ENCODE data around the gene PTPN12.
"Not testable (repeated sequence)": the region's sequence is repeated elsewhere in the genome, so short reads cannot be mapped to it uniquely, and the experiment has no call there.

PTPN12 gene

DNA sequence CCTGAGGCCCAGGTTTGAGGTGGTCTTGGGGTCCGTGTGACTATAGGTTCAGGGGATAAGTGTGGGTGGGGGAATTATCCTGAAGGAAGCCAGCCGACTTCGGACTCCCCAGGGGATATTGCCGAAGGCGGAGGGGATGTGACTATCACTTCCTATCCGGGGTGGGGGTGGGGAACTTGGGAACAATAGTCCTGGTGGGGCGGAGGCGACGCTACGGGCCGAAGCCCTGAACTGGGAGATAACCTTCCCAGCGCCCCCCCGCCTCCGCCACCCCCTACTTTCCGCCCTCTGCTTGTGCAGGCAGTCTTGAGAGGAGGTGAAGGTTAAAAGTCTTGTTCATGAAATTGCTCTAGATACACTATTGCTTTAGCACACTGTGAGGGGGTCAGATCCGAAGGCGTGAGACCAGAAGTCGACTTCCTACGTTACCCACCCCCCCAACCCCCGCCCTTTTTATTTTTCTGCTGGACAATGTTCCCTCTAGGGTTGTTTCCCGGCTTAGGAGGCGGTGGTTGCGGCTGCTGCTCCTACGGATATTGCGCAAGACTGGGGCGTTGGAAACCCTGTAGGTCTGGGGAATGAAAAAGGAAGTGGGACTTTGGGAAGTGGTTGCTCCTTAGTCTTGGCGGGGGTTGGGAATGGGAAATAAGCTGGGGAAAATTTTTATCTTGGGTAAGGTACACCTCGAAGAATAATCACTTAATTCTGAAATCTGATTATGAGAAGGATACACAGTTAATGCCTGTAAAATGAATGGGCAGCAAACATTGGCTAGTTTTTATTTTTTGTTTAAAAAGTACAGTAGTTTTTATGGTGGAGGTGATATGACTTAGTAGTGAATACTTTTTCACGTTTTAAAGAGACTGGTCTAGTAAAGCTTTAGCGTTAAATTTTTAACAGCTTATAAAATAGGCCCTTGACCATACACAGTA lies 1.5 kb downstream of the PTPN12 start:
- peak; percentile 71 for DNase-seq

DNA sequence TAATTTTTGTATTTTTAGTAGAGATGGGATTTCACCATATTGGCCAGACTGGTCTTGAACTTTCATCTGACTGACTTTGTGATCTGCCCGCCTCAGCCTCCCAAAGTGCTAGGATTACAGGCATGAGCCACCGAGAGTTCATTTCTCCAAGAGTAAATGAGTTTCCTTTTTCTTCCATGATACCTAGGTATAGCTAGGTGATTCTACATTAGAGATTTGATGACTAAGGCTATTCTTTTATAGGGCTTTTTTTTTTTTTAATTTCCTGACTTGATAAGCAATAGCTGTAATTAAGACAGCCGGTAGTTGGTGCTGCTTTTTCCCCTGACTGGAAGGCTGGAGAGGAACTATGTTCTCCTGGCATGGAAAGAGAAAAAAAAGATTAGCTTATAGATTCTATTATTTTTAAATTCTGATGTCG lies 3.3 kb downstream of the PTPN12 start:
- DNase-seq = no peak

DNA sequence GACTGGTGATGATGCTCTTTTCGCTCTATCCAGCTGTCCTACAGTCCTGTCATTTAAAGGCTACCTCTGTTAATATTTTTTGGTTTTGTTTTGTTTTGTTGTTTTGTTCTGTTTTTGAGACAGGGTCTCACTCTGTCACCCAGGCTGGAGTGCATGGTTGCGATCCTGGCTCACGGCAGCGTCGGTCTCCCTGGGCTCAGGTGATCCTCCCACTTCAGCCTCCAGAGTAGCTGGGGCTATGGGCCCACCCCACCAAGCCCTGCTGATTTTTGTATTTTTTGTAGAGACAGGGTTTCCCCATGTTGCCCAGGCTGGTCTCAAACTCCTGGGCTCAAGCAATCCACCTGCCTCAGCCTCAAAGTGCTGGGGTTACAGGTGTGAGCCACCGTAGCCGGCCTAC lies 3.9 kb downstream of the PTPN12 start:
- not testable (repeated sequence) for DNase-seq

DNA sequence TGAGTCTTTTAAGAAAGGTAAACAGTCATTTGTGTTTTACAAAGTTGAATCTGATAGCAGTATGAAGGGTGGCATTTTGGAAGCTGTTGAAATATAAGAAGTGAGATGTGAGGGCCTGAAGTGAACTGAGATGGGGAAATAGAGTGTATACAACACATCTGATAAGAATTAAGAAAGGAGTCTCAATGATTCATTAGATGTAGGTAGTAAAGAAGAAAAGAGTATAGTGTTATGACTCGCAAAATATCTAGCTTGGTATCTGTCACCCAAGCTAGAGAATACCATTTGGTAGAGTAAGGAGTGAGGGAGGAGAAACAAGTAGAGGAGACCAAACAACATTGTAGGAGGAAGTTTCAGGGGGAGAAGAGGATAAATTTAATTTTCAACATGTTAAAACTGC lies 5.3 kb downstream of the PTPN12 start:
- DNase-seq = peak; percentile 32

DNA sequence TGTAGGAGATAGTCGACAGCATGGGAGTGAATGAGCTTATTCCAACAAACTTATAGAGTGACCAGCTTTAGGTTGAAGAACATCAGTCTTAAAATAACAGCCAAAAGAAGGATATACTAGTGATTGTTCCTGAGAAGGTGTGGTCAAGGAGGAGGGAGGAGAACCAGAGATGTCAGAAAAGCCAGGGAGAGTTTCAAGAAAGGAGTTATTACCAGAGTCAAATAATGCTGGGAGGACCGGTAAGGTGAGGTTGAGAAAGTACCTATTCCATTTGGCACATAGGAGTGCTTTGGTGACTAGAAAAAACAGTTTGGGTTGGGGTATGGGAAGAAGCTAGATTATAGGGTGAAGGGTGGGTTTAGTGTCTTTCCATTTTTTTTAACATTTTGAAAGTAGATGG lies 5.8 kb downstream of the PTPN12 start:
- DNase-seq = no peak

DNA sequence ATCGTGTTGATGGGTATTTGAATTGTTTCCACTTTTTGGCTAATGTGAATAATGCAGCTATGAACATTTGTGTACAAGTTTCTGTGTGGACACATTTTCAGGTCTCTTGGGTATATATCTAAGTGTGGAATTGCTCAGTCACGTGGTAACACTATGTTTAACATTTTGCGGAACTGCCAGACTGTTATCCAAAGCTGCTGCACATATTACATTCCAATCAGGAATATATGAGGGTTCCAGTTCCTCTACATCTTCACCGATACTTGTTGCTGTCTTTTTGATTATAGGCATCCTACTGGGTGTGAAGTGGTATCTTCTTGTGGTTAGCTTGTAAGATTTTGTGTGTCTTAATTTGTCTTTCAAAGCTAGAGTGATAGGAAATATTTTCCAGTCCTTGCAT lies 6.8 kb downstream of the PTPN12 start:
- DNase-seq = no peak

DNA sequence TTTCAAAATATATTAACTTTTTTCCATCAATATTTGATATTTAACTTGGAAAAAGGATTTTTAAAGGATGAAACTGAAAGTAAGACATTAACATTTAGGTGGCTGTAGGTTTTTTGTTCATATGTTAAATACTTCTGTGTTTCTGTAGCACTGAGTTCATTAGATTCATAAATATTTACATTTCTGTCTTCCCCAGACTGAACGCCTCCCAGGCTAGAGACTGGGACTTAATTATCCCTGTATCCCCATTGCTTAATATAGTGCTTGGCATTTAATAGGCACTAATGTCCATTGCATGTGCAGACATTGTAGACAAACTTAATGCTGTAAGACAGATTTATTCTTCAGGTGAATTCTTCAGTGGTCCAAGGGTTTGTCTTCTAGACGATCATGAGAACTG lies 7.4 kb downstream of the PTPN12 start:
- no peak for DNase-seq

DNA sequence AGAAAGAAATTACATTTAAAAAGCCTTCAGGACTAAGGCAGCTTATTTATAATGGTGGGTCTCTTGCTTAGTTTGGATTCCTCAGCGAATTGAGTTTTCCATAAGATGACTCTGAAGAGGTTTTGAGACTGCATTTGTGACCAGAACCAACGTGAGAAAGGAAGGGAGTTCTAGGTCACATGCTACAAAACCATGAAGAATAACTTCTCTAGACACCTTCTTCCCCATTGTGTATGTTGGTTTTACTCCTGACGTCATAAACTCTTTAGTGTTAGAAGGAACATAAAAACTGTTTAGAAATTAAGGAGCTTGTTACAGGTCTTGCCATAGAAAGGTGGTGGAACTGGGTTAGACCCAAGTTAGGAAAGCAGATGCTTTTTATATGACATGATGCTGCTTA lies 11.1 kb downstream of the PTPN12 start:
- DNase-seq = no peak

DNA sequence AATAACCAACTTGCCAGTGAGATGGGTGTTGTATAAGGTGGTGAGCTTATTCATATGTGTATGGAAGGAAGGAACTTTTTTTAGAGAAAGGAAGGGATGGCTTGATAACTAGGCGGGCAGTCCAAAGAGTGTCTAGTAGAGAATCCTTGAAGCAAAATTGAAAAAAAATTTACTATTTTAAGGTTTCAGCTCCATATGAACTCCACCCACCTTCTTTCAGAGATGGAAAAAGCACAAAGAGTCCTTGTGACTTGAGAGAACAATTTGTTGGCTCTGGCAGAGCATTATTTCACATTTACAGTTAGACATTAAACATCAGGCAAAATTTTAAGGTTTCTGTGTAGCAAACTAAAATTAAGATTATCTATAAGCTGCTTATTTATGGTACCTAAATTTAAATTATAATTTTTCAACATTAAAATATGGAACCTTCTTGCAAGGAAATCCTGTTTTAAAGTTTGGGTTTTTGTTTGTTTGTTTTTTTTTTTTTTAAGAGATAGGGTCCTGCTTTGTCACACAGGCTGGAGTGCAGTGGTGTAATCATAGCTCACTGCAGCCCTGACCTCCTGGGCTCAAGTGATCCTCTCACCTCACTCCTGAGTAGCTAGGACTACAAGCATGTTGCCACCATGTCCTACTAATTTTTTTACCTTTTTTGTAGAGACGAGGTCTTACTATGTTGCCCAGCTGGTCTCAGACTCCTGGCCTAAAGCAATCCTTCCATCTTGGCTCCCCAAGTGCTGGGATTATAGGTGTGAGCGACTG lies 12.2 kb downstream of the PTPN12 start:
- DNase-seq = no peak

DNA sequence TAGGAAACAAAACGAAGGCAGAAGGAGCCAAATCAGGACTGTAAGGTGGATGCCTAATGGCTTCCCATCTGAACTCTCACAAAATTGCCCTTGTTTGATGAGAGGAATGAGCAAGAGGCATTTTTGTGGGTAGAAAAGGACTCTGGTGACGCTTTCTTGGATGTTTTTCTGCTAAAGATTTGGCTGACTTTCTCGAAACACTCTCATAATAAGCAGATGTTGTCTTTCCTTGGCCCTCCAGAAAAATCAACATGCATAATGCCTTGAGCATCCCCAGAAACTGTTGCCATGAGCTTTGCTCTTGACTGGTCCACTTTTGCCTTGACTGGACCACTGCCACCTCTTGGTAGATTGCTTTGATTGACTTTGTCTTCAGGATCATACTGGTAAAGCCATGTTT lies 13.5 kb downstream of the PTPN12 start:
- no peak for DNase-seq

DNA sequence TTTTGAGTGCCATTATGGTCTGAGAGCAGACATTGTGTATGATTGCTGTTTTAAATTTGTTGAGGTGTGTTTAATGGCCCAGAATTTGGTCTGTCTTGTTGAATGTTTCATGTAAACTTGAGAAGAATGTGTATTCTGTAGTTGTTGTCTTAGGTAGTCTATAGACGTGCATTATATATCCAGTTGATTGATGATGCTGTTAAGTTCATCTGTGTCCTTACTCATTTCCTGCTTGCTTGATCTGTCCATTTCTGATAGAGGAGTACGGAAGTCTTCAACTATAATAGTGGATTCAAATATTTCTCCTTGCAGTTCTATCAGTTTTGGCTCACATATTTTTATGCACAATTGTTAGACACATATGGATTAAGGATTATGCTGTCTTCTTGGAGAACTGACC lies 16.0 kb downstream of the PTPN12 start:
- DNase-seq = no peak

DNA sequence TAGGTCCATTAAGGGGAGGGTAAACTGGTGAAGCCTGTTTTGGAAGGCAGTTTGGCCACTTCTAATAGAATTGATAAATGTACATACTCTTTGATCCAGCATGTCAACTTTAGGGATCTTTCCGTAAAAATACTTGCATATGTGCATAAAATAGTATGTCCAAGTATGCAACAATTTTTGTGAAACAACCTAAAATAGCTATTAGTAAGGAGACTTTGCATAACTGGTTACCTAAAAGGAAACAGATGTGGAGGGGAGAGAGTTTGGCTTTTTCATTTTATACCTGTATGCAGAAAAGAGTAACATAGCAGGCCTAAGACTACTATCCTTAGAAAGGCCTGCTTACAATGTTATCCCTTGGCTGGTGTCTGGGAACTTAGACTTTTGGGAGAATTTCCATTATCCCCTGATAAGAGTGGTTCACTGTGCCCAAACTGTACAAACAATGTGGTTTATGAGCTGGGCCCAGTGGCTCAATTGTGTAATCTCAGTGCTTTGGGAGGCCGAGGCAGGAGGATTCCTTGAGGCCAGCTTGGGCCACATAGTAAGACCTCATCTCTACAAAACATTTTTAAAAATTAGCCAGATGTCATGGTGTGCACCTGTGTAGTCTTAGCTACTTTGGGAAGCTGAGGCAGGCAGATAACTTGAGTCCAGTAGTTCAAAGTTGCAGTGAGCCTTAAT lies 21.3 kb downstream of the PTPN12 start:
- DNase-seq = no peak

DNA sequence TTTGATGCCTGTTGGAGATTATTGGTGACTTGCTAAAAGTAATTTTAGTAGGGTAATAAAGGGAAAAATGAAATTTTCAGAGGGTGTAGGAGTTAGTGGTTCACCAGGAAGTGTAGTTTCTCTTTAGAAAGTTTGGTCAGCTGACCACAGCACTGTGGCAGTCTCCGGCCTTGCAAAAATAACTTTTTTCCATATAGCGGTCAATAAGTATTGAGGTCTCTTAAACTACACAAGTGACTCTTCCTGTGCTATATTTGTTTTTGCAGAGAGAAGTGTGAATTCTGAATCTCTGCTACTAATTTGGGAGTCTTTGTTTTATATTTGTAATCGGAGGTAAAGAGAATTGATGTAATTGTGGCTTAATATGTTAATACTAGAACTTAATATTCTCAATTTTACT lies 24.3 kb downstream of the PTPN12 start:
- DNase-seq = no peak

DNA sequence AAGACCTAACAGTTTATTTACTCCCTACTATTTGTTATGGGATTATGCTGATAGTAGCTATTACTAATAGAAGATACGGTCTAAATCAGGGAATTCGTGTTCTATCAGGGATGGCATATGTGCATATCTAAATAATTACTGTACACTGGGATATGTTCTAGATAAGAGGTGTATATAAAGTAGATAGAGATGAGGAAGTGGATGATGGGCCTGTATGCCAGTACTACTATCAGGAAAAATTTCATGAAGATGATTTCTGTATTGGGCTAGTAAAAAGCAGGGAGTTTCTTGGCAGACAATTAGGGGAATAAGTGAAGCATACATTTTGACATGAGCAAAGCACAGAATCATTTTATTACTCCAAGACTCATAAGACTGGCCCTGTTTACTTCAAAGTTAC lies 26.2 kb downstream of the PTPN12 start:
- DNase-seq = no peak

DNA sequence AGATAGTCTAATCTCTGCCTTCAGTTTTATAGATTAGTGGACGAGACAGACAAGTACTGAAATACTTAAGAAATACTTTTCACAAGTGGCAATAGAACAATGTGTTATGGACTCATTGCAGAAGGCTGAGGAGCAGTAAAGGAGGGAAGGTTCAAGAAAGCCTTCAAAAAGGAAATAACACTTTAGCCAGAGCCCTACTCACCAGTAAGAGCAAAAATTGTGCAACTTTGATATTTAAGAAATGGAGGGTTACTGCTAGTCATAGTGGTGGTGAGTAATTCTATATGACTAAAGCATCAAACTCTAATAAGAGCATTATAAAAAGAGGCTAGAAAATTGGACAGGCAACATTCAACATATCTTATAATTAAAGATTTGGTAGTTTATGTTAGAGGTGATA lies 28.8 kb downstream of the PTPN12 start:
- peak; percentile 38 for DNase-seq

DNA sequence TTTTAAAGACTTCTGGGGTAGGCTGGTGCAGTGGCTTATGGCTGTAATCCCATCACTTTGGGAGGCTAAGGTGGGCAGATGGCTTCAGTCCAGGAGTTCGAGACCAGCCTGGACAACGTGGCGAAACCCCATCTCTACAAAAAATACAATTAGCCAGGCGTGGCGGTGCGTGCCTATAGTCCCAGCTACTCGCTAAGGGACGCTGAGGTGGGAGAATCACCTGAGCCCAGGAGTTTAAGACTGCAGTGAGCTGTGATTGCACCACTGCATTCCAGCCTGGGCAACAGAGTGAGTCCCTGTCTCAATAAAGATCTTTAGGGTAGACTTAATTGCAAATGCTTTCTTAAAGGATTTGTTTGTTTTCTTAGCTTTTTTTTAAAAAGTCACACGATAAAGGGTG lies 29.3 kb downstream of the PTPN12 start:
- DNase-seq = no peak

DNA sequence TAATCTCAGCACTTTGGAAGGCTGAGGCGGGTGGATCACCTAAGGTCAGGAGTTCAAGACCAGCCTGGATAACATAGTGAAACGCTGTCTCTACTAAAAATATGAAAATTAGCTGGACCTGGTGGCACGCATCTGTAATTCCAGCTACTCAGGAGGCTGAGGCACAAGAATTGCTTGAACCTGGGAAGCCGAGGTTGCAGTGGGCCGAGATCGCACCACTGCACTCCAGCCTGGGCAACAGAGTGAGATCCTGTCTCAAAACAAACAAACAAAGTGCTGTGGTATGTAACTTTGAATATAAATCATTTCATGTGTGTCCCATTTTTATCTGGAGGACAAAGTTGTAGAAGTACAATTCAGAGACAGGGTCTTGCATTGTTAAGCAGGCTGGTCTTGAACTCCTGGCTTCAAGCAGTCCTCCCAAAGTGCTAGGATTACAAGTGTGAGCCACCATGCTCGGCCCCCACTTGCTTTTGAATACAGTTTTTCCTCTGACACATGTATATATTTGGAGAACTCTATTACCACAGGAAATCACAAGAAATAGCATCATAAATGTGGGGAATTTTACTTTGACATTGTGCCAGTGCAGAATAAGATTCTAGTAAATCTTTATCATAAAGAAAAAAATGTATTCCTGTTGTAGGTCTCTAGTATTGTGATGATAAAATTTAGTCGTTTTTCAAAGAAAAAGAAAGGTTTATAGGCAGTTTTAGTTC lies 32.6 kb downstream of the PTPN12 start:
- DNase-seq = no peak

DNA sequence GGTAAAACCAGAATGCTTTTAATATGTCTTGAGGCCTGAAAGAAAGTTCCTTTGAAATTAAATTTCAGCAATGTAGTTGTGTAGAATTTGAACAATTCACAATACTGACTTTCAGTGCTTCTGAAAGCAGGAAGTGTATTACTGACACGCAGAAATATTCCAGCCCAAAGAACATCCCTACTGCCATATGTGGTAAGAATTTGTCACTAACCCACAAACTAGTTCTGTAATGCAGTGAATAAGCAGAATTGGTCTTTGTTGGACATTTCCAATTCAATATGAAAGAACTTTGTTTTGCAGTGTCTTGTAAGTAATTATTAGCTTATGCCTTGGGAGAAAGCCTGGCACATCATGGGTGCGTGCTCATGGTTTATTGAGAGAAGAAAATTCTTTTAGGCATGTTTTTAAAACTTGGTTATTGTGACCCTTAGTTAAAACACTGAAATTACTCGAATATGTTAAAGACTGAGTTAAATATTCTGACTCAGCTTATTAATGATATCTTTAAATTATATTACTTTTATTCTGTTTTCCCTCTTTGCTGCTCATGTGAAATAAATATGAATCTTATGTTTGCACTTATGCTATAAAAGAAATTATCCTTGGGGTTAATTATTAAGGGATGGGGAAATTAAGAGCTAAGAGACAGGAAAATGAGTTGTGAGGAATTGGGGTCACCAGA lies 33.4 kb downstream of the PTPN12 start:
- DNase-seq = peak; percentile 62

DNA sequence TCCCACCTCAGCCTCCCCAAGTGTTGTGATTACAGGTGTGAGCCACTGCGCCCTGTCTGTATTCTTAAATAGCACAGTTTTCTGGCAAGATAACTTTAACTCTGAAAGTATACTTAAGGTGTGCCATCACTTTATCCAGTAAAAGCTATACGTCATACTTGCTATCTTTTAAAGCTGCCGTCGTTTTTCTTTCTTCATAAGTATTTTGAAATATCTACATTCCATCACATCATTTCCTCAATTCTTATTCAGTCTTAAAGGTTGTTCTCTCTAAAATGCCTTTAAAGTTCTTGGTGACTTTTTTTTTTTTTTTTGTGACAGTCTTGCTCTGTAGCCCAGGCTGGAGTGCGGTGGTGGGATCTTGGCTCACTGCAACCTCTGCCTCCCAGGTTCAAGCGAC lies 34.7 kb downstream of the PTPN12 start:
- peak; percentile 27 for DNase-seq

DNA sequence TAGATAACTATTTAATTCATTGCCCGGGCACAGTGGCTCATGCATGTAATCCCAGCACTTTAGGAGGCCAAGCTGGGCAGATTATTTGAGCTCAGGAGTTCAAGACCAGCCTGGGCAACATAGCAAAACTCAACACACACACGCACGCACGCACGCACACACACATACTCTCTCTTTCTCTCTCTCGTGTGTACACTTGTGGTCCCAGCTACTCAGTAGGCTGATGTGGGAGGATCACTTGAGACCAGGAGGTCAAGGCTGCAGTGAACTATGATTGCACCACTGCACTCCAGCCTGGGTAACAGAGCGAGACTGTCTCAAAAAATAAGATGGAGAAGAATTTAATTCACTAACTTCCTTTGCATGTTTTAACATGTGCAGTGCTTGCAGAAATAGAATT lies 38.1 kb downstream of the PTPN12 start:
- no peak for DNase-seq

DNA sequence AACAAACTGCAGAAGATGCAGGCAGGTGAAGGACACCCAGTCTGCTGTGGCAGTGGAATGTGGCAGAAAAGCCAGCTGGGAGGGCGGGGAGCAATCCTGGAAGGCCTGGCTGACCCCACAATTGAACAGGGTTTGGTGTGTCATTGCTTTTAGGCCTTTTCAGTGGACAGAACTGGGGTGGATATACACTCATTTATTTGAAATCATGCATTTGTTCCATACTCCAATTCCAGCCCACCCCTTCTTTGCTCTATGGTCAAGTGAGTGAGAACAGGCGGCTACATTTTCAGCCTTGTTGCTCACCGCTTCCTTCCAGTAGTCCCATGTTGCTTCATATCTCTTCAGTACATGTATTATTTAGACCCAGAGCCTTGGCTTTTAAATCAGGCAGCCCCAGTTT lies 39.8 kb downstream of the PTPN12 start:
- no peak for DNase-seq

DNA sequence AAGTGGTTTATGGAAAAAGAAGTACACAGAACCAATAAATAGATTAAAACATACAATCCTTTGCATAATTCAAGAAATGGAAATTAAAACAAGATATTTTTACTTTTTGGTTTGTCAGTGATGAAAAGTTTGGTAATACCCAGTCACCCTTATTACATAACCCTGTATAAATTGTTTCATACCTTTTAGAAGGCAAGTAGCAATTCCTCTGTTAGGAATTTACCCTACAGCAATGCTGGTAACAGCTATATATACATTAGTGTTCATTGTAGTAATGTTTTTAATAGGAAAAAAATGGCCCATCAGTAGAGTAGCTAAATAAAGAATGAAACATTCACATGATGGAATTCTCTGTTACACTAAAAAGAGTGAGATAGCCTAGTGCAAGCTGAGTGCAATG lies 42.7 kb downstream of the PTPN12 start:
- DNase-seq = no peak

Data from hematopoietic multipotent progenitor cell treated with erythropoietin and hydrocortisone succinate and interleukin-3 and kit ligand, for 6 days (in vitro differentiated cells).